ENCODE results near the gene SLX4IP.
A peak's percentile ranks its signal among the peaks of the same experiment; 100 is the strongest.

GRCh38 chr20:10433623-10434466 is 1.3 kb upstream of the SLX4IP start, which contains the start of gene MKKS:
- TF ChIP-seq RAD21 (IDR thresholded peaks at IDR 0.05; ENCODE audit: low read depth) (no peak), FOSL1 (IDR thresholded peaks at IDR 0.05; ENCODE audit: low read depth) (no peak), EZH2 (IDR thresholded peaks at IDR 0.05) (no peak), CTCF (IDR thresholded peaks at IDR 0.05 in 2 of 3, conservative IDR thresholded peaks at IDR 0.05 in 1 of 3; ENCODE audit: borderline replicate concordance in 1 of 3, insufficient read depth in 1 of 3, low read depth in 2 of 3, low read length in 2 of 3) (no peak), ZBTB33 (IDR thresholded peaks at IDR 0.05; ENCODE audit: extremely low read depth, insufficient replicate concordance, low read length) (peak; percentile 26), SP1 (IDR thresholded peaks at IDR 0.05; ENCODE audit: low read depth) (peak; percentile 93), POLR2A (IDR thresholded peaks at IDR 0.05; ENCODE audit: borderline replicate concordance, extremely low read depth, insufficient read depth, insufficient read length) (no peak), MAX (IDR thresholded peaks at IDR 0.05) (peak; percentile 81), ZNF274 (IDR thresholded peaks at IDR 0.05; ENCODE audit: low read depth, low read length) (no peak), POLR2AphosphoS5 (IDR thresholded peaks at IDR 0.05; ENCODE audit: low read depth, low read length) (no peak; the same call in none of the 2 replicates)

All from HCT116 (cell line).